ENCODE measurements around the gene ZER1. TPM values are rescaled to one million over a fixed set of nuclear protein-coding genes. Genes with fewer than 3 reads are reported as not detected.
"Not testable (repeated sequence)": the region's sequence is repeated elsewhere in the genome, so short reads cannot be mapped to it uniquely, and the experiment has no call there.

Gene ZER1
- total RNA-seq, 1 experiment from 2014 or later: 15.2 TPM

DNA sequence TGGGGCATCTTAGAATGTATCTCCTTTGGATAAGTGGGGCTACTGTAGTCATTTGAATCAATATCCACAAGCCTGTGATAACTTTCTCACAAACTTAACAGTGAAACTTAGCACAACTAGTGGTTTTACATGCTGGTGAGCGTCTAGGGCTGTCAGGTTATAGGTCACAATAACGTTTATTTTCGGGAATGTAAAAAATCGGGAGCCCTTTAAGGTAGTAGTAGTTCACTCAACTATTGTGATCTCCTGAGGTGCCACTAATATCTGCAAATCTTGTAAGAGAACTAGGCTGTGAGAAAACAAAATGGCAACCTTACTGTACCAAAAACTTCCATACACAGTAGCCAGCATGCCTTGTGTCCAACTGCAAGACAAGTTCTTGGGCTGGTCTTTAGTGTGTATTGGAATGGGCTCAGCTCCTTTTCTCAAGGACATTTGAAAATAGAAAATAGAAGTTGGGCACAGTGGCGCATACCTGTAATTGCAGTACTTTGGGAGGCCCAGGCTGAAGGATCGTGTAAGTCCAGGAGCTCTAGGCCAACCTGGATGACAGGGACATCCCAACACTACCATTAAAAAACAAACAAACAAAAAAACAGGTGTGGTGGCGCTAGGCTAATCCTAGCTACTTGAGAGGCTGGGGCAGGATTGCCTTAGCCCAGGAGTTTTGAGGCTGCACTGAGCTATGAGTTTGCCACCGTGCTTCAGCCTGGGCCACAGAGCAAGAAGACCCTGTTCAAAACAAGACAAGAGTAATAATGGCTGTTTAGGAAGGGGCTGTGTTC lies 74.6 kb downstream of the ZER1 start:
- intact Hi-C loops (cut with micrococcal nuclease; ENCODE audit: unreplicated experiment): no loop called here
- H3K9me3 Mint-ChIP-seq (ENCODE audit: low read depth, unreplicated experiment): no peaks in the 10 kb centered on the region
- H3K27me3 Mint-ChIP-seq (ENCODE audit: unreplicated experiment): no peaks in the 10 kb centered on the region
- DNase-seq: no peak
- CTCF ChIA-PET: interaction anchor here (0.6 to 0.7 kb wide), 2 partner anchors 9 to 13 kb away, joined by 7 to 8 read pairs; no protein-coding TSS in a partner anchor
- no TSS peak for BruUV-seq (replicated peaks)
- TF ChIP-seq, protein P1, sequence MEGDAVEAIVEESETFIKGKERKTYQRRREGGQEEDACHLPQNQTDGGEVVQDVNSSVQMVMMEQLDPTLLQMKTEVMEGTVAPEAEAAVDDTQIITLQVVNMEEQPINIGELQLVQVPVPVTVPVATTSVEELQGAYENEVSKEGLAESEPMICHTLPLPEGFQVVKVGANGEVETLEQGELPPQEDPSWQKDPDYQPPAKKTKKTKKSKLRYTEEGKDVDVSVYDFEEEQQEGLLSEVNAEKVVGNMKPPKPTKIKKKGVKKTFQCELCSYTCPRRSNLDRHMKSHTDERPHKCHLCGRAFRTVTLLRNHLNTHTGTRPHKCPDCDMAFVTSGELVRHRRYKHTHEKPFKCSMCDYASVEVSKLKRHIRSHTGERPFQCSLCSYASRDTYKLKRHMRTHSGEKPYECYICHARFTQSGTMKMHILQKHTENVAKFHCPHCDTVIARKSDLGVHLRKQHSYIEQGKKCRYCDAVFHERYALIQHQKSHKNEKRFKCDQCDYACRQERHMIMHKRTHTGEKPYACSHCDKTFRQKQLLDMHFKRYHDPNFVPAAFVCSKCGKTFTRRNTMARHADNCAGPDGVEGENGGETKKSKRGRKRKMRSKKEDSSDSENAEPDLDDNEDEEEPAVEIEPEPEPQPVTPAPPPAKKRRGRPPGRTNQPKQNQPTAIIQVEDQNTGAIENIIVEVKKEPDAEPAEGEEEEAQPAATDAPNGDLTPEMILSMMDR (IDR thresholded peaks at IDR 0.05; ENCODE audit: unreplicated experiment): no peak
- peaks cover 31% of the 10 kb centered on the region for H3K36me3 Mint-ChIP-seq (ENCODE audit: insufficient read depth, unreplicated experiment)
- no peak overlapping the region for H3K4me3 Mint-ChIP-seq (ENCODE audit: low read depth, unreplicated experiment)
- no peak overlapping the region for H3K27ac Mint-ChIP-seq (ENCODE audit: unreplicated experiment)
- H3K4me1 Mint-ChIP-seq (ENCODE audit: low read depth, unreplicated experiment): peaks cover 6% of the 10 kb centered on the region

DNA sequence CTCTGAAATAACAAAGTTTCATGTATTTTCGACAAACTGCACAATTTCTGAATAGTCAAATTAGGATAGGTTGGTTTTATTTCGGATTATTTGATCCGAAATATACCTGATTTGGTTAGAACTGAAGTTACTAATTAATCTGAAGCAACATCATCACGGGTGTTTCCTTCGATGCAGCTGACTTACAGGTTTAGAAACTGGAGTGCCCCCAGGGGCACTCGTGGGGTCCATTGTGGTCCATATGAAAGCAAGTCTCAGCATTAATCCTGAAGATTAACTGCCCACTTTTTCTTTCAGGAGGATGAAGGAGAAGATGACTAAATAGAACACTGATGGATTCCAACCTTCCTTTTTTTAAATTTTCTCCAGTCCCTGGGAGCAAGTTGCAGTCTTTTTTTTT lies 77.4 kb downstream of the ZER1 start:
- CTCF ChIA-PET: interaction anchor here (0.6 kb wide), 1 partner anchor 21 kb away, joined by 3 read pairs; no protein-coding TSS in a partner anchor
- no TSS peak for BruUV-seq (replicated peaks)
- H3K4me3 Mint-ChIP-seq (ENCODE audit: low read depth, unreplicated experiment): no peak overlapping the region
- peaks cover 6% of the 10 kb centered on the region for H3K4me1 Mint-ChIP-seq (ENCODE audit: low read depth, unreplicated experiment)
- H3K36me3 Mint-ChIP-seq (ENCODE audit: insufficient read depth, unreplicated experiment): peaks cover 48% of the 10 kb centered on the region
- no peaks in the 10 kb centered on the region for H3K9me3 Mint-ChIP-seq (ENCODE audit: low read depth, unreplicated experiment)
- intact Hi-C loops (cut with micrococcal nuclease; ENCODE audit: unreplicated experiment): no loop called here
- H3K27me3 Mint-ChIP-seq (ENCODE audit: unreplicated experiment): no peaks in the 10 kb centered on the region
- TF ChIP-seq, protein P1 (IDR thresholded peaks at IDR 0.05; ENCODE audit: unreplicated experiment): no peak
- no peak for DNase-seq
- H3K27ac Mint-ChIP-seq (ENCODE audit: unreplicated experiment): no peak overlapping the region

DNA sequence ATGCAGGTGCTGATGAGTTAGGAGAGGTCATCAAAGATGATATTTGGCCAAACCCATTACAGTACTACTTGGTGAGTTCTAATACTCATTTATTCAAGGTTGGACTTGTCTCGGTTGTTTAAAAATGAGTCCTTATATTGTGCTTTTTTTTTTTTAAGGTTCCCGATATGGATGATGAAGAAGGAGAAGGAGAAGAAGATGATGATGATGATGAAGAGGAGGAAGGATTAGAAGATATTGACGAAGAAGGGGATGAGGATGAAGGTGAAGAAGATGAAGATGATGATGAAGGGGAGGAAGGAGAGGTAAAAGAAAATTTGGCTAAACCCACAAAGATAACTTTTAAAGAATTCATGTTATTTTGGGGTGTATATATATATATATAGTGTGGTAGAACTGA lies 78.0 kb downstream of the ZER1 start:
- H3K27me3 Mint-ChIP-seq (ENCODE audit: unreplicated experiment); H3K4me3 Mint-ChIP-seq (ENCODE audit: low read depth, unreplicated experiment); intact Hi-C loops (cut with micrococcal nuclease; ENCODE audit: unreplicated experiment); H3K4me1 Mint-ChIP-seq (ENCODE audit: low read depth, unreplicated experiment); H3K27ac Mint-ChIP-seq (ENCODE audit: unreplicated experiment); H3K9me3 Mint-ChIP-seq (ENCODE audit: low read depth, unreplicated experiment); BruUV-seq (replicated peaks); DNase-seq: not testable (repeated sequence)
- peaks cover 53% of the 10 kb centered on the region for H3K36me3 Mint-ChIP-seq (ENCODE audit: insufficient read depth, unreplicated experiment)
- CTCF ChIA-PET: interaction anchor here (1.1 kb wide), 1 partner anchor 9 kb away, joined by 3 read pairs; the partner anchor contains the start of gene PKN3

DNA sequence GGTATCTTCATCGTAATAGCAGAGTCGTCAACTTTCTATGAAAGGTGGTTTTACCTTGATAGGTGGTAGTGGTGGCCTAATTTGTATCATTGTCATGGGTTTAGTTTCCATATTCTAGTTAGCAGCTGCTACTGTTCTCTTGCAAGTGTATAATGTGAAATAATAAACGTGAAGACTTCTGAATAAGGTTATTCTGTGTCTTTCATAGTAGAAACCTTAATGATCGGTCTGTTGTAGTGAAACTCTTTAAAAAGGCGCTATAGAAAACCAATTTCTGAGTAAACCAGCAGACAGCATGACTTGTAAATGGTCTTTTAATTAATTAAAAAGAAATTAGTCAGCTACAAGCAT lies 81.1 kb downstream of the ZER1 start:
- no peaks in the 10 kb centered on the region for H3K9me3 Mint-ChIP-seq (ENCODE audit: low read depth, unreplicated experiment)
- CTCF ChIA-PET: interaction anchor here (1.3 kb wide), 1 partner anchor 12 kb away, joined by 3 read pairs; the partner anchor contains the start of gene PKN3

More for the DNA sequence above, 81.1 kb downstream of the ZER1 start:
- Mint-ChIP-seq H3K36me3 (ENCODE audit: insufficient read depth, unreplicated experiment) (peaks cover 53% of the 10 kb centered on the region), H3K27ac (ENCODE audit: unreplicated experiment) (peak overlapping the region; percentile 90), H3K4me1 (ENCODE audit: low read depth, unreplicated experiment) (peaks cover 17% of the 10 kb centered on the region), H3K27me3 (ENCODE audit: unreplicated experiment) (no peaks in the 10 kb centered on the region), H3K4me3 (ENCODE audit: low read depth, unreplicated experiment) (peak overlapping the region; percentile 96)
- no TSS peak for BruUV-seq (replicated peaks)
- DNase-seq: no peak
- intact Hi-C loops (cut with micrococcal nuclease; ENCODE audit: unreplicated experiment): no loop called here
- TF ChIP-seq, protein P1 (IDR thresholded peaks at IDR 0.05; ENCODE audit: unreplicated experiment): no peak

Measured in Calu3 (cell line).